Activated CD4-positive, alpha-beta T cell treated with anti-CD3 and anti-CD28 coated beads, Interleukin-2, Interleukin-6, amounts not matched to agents 100 ng/mL and 50 ng/mL, durations not matched to agents 16 hours and 8 hours (primary cell): ENCODE measurements around the gene C19orf25.
A peak's percentile ranks its signal among the peaks of the same experiment; 100 is the strongest.
"Not testable (repeated sequence)": the region's sequence is repeated elsewhere in the genome, so short reads cannot be mapped to it uniquely, and the experiment has no call there.

Experiments
- DNase-seq: peaks from one replicate; pipeline ENCODE4 v3.0.0-alpha.2; 2020

C19orf25 gene

GRCh38 chr19:1478934-1479707 is at the start of gene C19orf25:
TSS of gene C19orf25 (minus strand) at chr19:1479215. CDS start at chr19:1478903, 312 bp downstream.
- DNase-seq = peak; percentile 97

- DNase-seq = no peak
Measured at GRCh38 chr19:1527650-1528309, 48.8 kb upstream of the C19orf25 start.

DNA sequence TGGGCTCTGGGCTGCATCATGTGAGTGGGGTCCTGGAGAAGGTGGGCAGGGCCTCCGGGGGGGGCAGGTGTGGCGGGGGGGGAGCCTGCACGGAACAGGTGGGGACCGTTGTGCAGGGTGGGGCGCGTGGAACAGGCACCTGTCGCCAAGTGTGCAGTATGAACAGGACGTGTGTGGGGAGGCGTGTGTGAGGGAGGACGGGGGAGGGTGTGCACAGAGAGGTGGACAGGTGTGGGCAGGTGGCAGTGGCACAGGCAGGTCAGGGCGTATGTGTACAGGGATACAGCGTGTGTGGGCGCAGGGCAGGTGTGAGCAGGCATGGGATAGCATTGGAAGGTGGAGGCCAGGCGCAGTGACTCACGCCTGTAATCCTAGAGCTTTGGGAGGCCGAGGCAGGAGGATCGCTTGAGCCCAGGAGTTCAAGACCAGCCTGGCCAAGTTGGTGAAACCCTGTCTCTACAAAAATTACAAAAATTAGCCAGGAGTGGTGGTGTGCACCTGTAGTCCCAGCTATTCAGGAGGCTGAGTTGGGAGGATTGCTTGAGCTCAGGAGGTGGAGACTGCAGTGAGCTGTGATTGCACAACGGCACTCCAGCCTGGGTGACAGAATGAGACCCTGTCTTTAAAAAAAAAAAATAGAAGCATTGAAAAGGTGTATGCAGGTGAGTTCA is 48.1 kb upstream of the C19orf25 start:
- no peak for DNase-seq

DNA sequence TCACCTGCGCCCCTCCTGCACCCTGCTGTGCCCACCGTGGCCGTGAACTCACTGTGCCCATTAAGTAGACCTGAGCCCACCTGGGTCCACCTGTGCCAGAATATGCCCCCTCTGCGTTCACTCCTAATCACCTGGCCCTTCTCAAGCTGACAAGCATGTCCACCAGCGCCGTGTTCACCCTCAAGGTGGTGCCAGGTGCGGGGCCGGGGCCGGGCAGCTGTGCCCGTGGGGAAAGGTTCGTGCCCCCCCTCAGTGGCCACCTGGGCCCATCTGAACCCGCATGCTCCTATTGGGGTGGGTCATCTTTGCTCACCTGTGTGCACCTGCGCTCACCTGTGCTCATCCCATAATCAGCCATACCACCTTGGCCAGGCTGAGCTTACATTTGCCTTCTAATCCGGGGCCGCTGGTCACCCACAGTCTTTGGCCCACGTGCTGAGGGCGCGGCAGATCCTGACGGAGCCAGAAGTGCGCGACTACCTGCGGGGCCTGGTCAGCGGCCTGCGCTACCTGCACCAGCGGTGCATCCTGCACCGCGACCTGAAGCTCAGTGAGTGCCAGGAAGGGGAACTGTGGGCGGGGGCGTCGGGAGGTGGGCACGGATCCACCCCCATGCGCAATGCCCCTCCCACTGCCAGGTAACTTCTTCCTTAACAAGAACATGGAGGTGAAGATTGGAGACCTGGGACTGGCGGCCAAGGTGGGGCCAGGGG is 47.2 kb upstream of the C19orf25 start:
- DNase-seq = no peak

GRCh38 chr19:1525343-1525742 is 46.3 kb upstream of the C19orf25 start:
- no peak for DNase-seq

DNA sequence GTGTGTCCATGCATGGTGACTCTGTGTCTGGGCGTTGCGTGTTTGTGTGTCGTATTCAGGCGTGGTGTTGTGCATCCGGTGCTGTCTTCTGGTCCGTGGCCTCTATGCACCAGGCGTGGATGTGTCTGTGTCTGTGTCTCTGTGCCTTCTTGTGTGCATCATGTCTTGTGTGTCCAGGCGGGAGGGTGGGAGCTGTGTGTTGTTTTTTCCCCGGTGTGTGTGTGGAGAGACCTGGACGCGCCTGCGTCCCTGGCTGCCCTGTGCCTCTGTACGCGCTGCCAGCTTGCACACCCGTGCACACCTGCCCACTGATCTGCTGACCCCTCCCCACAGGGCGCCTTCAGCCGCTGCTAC is 45.9 kb upstream of the C19orf25 start:
- DNase-seq = no peak

GRCh38 chr19:1524287-1524971 is 45.4 kb upstream of the C19orf25 start:
- no peak for DNase-seq

- no peak for DNase-seq
Measured at GRCh38 chr19:1523412-1524286, 44.6 kb upstream of the C19orf25 start, which contains the start of gene PLK5. TSS of gene PLK5 (plus strand) at chr19:1524077. CDS start at chr19:1526997, 2,920 bp downstream.

DNA sequence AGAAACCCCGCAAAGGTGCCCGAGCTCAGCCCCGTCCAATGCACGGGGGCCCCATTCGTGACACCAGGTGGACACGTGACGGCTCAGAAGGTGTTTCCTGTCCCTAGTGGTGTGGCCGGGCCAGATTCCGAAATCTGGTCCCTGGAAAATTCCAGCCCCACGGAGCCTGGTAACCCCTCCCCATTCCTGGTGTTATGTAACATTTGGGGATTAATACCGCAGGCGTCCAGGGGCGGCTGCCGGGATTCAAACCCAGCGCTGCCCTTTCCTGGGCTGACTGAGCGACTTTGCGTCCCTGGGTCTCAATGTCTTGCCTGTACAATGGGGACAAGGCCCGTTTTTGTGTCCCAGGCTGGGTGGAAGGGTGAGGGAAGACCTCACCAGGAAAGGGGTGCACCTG is 43.8 kb upstream of the C19orf25 start:
- no peak for DNase-seq

- DNase-seq = no peak
Measured at GRCh38 chr19:1522061-1522460, 43.0 kb upstream of the C19orf25 start.

DNA sequence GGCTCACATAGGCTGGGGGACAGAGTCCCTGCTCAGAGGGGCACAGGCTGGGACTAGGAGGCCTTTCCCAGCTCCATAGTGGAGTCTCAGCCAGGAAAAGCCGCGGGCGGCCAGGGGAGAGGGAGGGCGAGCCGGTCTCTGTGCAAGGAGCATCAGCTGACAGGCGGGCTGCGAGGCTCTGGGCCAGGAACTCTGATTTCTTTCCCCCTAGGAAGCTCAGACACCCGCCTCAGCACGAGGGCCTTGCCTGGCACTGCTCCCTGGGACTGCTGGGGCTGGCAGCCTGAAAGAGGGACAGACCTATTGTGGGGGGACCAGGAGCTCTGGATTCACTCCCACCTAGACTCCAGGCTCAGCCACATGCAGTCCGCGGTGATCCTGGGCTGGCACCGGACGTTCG is 42.6 kb upstream of the C19orf25 start:
- no peak for DNase-seq

GRCh38 chr19:1520203-1520780 is 41.3 kb upstream of the C19orf25 start:
- no peak for DNase-seq

DNA sequence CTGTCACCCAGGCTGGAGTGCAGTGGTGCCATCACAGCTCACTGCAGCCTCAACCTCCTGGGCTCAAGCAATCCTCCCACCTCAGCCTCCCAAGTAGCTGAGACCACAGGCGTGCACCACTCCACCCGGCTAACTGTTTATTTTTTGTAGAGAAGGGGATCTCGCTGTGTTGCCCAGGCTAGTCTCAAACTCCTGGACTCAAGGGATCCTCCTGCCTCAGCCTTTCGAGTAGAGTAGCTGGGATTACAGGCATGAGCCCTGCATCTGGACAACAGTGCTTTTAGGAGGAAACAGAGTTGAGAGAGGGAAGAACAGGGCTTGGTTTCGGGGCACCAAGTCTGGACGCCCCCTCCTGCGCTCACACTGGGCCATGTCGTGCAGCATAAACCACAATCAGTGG is 40.8 kb upstream of the C19orf25 start:
- DNase-seq = not testable (repeated sequence)

DNA sequence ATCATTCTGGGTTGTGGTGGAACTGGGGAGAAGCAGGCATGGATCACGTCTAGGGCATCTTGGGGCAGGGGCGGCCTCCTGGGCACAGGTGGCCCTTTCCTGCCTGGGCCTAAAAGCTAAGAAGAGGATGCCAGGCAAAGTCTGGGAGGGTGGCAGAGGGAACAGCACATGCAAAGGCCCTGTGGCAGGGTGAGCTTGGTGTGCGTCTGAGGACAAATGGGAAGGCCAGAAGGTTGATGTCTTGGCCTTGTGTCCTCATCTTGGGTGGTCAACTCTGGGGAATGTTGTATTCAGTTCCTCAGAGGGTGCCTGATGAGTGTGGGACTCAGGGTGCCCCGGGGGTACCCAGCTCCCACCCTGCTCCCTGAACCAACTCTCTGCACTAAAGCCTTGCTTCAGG is 39.5 kb upstream of the C19orf25 start:
- DNase-seq = no peak

DNA sequence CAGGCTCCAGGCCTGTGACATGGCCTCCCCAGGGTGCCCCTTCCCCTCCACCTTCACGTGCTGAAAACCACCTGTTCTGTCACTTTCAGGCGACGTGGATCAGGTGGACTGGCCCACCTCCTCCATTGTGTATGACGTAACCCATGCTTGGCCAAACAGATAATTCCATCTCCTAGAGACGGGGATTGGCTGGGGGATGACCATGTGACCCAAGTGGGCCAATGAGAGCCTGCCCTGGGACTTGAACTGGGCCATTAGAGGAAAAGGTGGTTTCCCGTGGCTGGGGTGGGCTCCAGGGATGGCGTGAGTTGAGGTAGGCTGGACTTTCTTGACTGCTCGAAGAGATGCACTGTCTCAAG is 37.4 kb upstream of the C19orf25 start:
- DNase-seq = no peak

GRCh38 chr19:1514986-1515721 is 36.1 kb upstream of the C19orf25 start:
- no peak for DNase-seq

- DNase-seq = no peak
Measured at GRCh38 chr19:1514295-1514661, 35.3 kb upstream of the C19orf25 start.

- DNase-seq = peak; percentile 87
Measured at GRCh38 chr19:1513499-1514294, 34.7 kb upstream of the C19orf25 start.

DNA sequence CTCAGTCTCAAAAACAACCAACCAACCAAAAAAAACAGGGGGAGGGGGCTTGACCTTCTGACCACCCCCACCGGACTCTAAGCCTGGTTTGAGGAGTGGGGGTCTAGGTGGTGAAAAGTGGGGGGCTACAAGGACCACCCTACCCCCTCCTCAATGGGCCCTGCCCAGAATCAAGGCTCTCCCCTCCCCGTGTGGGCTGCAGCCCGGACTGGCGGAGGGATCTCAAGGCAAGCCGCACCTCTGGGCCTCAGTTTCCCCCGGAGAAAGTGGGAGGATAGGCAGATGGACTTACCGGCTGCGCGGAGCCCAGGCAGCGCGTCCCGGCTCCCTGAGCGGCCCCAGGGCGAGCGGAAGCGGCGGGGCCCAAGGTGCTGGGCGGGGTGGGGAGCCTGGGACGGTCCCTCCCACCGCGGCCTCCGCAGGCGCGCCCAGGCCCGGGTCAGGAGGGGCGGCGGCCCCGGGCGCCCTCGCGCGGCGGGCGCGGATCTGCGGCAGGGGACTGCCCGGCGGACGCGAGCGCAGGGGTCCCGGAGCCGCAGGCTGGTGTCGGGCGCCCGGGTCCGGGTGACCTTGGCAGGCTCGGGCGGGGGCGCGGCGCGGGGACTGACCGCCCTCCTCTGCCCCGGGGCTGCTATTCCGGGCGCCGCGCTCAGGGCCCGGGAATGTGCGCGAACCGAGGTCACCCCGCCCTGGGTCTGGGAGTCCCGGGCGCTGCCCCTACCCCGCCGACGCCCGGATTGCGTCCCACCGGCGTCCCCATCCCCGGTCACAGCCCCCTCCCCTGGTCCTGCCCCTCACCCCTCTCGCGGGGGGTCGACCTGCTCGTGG is 33.9 kb upstream of the C19orf25 start, which contains the start of gene ADAMTSL5:
Gene ADAMTSL5 (minus strand): TSS at position 349 of the 828 bp plus-strand sequence. CDS start 2,076 bp downstream, outside the sequence.
- peak; percentile 83 for DNase-seq
